Hematopoietic multipotent progenitor cell treated with erythropoietin and hydrocortisone succinate and interleukin-3 and kit ligand, for 4 days (in vitro differentiated cells): ENCODE data around the gene BLOC1S3.

ENCODE experiments used
- DNase-seq: peaks from one replicate; pipeline ENCODE4 v3.0.0-alpha.2; 2015

Gene BLOC1S3

GRCh38 chr19:45146741-45147205 lies 31.8 kb upstream of the BLOC1S3 start:
- no peak for DNase-seq

DNA sequence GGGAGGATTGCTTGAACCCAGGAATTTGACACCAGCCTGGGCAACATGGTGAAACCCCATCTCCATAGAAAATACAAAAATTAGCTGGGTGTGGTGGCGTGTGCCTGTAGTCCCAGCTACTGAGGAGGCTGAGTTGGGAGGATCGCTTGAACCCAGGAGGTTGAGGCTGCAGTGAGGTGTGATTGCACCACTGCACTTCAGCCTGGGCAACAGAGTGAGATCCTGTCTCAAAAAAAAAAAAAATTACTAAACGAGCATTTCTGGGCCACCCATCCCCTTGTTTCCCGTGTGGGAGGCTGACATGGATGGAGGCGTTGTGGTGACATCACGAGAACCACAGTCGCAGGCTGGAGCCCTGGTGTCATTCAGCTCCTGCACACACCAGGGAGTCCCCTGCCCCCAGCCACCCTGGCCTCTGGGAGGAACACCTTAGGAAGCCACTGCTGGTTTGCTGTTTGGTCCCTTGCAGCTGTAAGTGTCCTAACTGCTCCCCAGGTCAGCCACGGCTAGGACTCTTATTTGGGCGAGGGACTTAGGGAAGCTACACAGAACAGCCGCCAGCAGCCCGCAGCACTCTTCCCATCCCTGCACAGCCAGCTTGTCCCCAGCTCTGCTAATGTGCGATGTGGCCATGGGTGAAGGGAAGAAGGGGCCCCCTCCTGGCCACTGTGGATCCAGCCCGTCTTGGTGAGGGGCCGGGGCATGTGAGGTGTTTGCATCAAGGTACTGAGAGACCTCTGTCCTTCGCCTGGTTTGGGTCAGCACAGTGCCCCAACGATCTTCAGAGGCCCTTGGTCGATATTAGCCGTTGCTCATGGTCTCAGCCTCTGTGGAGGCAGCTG lies 30.5 kb upstream of the BLOC1S3 start:
- DNase-seq = no peak

DNA sequence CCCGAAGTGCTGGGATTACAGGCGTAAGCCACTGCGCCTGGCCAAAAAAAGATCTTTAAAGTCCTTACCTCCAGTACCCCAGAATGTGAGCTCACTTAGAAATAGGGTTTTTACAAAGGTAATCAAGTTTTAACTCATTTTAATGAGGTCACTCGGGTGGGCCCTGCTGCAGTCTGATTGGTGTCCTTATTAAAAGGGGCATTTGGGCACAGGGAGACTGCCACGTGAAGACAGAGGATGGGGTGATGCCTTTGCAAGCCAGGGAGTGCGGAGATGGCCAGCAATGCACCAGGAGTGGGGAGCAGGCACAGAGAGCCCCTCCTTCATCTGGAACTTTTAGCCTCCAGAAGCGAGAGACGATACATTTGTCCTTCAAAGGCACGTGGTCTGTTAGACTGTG lies 29.5 kb upstream of the BLOC1S3 start:
- no peak for DNase-seq

GRCh38 chr19:45150180-45150579 lies 28.4 kb upstream of the BLOC1S3 start:
- DNase-seq = no peak

DNA sequence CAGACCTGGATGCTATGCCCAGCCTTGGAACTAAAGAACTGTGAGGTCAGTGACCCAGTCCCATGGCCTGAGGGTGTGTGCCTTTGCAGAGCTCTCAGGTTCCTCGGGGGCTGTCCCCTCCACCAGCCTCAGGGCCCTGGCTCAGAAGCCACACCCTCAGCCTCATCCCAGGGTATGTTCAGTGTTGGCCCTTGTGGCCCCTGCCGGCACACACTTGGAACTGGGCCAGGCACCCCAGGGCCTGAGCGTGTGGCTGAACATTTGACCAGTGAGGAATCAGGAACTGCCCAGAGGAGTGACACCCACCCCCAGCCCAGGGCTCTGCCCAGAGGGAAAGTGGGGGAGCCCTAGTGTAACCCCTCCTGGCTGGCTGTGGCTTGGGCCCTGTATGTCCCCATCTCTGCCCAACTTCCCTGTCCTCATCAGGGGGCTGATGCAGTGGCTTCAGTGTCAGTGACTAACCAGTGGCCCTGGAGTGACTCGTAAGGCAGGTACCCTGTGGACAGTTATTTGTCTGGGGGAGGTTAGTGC lies 27.8 kb upstream of the BLOC1S3 start:
- DNase-seq = no peak

- no peak for DNase-seq
These were observed 27.3 kb upstream of the BLOC1S3 start for GRCh38 chr19:45151320-45151719.

GRCh38 chr19:45151821-45152503 lies 26.6 kb upstream of the BLOC1S3 start:
- DNase-seq = no peak

GRCh38 chr19:45152504-45153338 lies 25.9 kb upstream of the BLOC1S3 start:
- DNase-seq = peak; percentile 76

- DNase-seq = peak; percentile 67
These were observed 25.1 kb upstream of the BLOC1S3 start for GRCh38 chr19:45153339-45154063.

- peak; percentile 46 for DNase-seq
These were observed 24.3 kb upstream of the BLOC1S3 start for GRCh38 chr19:45154064-45154827.

- no peak for DNase-seq
These were observed 22.5 kb upstream of the BLOC1S3 start for GRCh38 chr19:45156011-45156630.

GRCh38 chr19:45156751-45157150 lies 21.8 kb upstream of the BLOC1S3 start:
- DNase-seq = no peak

- DNase-seq = no peak
These were observed 19.9 kb upstream of the BLOC1S3 start for GRCh38 chr19:45158503-45159209.

- no peak for DNase-seq
These were observed 19.2 kb upstream of the BLOC1S3 start for GRCh38 chr19:45159210-45159970.

DNA sequence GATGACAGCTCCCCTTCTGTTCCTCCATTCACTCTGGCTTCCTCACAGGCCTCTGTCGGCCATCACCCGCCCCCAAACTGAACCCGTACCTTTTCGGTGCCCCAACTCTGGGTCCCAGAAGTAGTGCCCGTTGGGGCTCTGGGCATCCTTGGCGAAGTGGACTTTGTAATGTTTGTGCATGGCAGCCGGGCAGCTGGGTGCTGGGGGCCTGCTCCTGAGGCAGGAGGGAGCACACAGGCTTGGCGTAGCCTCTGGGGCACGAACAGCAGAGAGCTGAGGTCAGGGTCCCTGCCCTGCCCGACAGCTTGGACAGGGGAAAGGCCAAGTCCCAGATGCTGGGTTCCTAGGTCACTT lies 18.6 kb upstream of the BLOC1S3 start:
- no peak for DNase-seq

DNA sequence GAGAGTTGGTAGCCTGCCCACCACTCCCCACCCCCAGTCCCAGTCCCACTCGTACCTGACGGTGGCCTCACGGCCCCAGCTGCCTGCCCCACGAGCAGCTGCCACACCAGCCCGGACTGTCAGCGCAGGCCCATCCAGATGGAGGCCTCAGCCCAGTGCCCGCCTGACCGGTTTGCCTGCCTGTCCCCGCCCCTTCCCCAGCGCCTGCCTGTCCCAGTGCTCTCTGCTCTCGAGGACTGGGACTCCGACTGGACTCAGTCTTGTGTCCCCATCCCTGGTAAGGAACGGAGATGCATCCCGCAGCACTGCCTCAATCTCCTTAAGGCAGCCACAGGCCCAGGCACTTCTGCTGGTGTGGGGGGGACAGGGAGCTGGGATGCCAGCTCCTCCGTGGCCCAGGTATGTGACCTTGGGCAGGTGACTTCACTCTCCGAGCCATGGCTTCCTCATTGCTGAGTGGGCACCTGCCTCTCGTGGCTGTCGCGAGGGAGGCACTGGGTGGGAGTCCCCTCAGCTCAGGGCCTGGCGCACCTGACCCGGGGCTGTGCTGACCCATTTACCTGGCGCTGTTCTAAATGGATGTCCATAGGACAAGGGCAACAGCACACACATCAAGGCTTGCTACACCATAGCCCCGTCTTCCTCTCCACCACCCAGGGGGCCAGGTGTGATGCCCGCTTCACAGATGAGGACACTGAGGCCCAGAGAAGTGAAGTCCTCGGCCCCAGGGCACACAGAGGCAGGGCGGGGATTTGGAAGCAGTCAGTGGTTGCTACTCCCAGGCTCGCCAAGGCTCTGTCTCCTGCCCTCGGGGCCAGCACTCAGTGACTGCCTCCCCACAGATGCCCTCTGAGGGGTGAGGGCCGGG lies 17.5 kb upstream of the BLOC1S3 start, which contains the start of gene NKPD1:
NKPD1 (minus strand) TSS at position 113 of the 868 bp plus-strand sequence. CDS start 832 bp downstream, outside the sequence.
- no peak for DNase-seq

GRCh38 chr19:45161738-45162607 lies 16.6 kb upstream of the BLOC1S3 start:
- DNase-seq = peak; percentile 30
